H1 (cell line): Measurements from ENCODE around the gene SMYD3. TPM values are rescaled to one million over a fixed set of nuclear protein-coding genes. Genes with fewer than 3 reads are reported as not detected.

Experiments used
- CTCF ChIA-PET: fragments of 300-600 bp; sonication (Branson Sonifier 250); formaldehyde crosslinking; loops from one replicate; lab custom pipeline; 2021; ENCODE audit not compliant: partially characterized antibody; lab: Charles Lee
- POLR2A ChIA-PET: fragments of 300-600 bp; sonication (Branson Sonifier 250); formaldehyde crosslinking; loops from one replicate; lab custom pipeline; 2021; ENCODE audit warnings: inconsistent platforms; ENCODE audit not compliant: partially characterized antibody; lab: Charles Lee
- DNase-seq, 2 experiments: peaks; one replicate each; pipeline versions ENCODE4 v3.0.0 to v3.0.0-alpha.2; 2010 to 2022; ENCODE audit warnings: low spot score in 2 of 2, low read depth in 1 of 2, mixed read lengths in 1 of 2
- FAIRE-seq: peaks from 2 replicates; lab custom pipeline; 2011; peaks lifted over from hg19 to GRCh38; lab: Jason Lieb, UNC
- H2AFZ ChIP-seq: 2 replicates; pipeline ENCODE4 v1.8.1; 2012; ENCODE audit warnings: low read length, inconsistent platforms
- H2AK5ac ChIP-seq: 2 replicates; pipeline ENCODE4 v1.6.1; 2013; ENCODE audit warnings: low read depth, low read length
- H2BK120ac ChIP-seq: replicated peaks from 2 replicates; pipeline ENCODE3; 2013; ENCODE audit warnings: low read depth, low read length, inconsistent platforms
- H2BK12ac ChIP-seq: 2 replicates; pipeline ENCODE4 v1.6.1; 2013; ENCODE audit warnings: low read depth, low read length
- H2BK15ac ChIP-seq: 2 replicates; pipeline ENCODE4 v1.6.1; 2013; ENCODE audit warnings: low read length
- H2BK20ac ChIP-seq: 2 replicates; pipeline ENCODE4 v1.6.1; 2013; ENCODE audit warnings: low read length
- H2BK5ac ChIP-seq: 2 replicates; pipeline ENCODE4 v1.6.1; 2013; ENCODE audit warnings: low read depth, low read length
- H3K14ac ChIP-seq: 2 replicates; pipeline ENCODE4 v1.6.1; 2013; ENCODE audit warnings: inconsistent platforms; ENCODE audit not compliant: insufficient read length
- H3K18ac ChIP-seq: 2 replicates; pipeline ENCODE4 v1.6.1; 2013; ENCODE audit warnings: low read length; ENCODE audit errors: extremely low read depth
- H3K23ac ChIP-seq: 2 replicates; pipeline ENCODE4 v1.6.1; 2013; ENCODE audit warnings: inconsistent platforms; ENCODE audit not compliant: insufficient read length
- H3K23me2 ChIP-seq: 2 replicates; pipeline ENCODE4 v1.6.1; 2013; ENCODE audit warnings: low read depth, low read length
- H3K27ac ChIP-seq: 2 replicates; pipeline ENCODE4 v1.6.1; 2011; ENCODE audit warnings: low read depth, low read length, inconsistent platforms
- H3K27me3 ChIP-seq, 4 experiments: replicated peaks in 1 of 4; 1 replicate in 1 of 4; 2 replicates in 3 of 4; pipeline versions ENCODE4 v1.6.1 to v1.8.1; 2011 to 2013; ENCODE audit warnings: low read length in 3 of 4, mild to moderate bottlenecking in 3 of 4, inconsistent platforms in 2 of 4, mixed read lengths in 2 of 4, moderate library complexity in 1 of 4; ENCODE audit not compliant: control insufficient read depth in 3 of 4, insufficient read depth in 3 of 4; ENCODE audit errors: extremely low read depth in 1 of 4
- H3K36me3 ChIP-seq, 4 experiments: 2 replicates each; pipeline versions ENCODE4 v1.6.1 to v1.8.1; 2011 to 2013; ENCODE audit warnings: mild to moderate bottlenecking in 4 of 4, low read length in 3 of 4, moderate library complexity in 2 of 4, control low read depth in 1 of 4, inconsistent platforms in 1 of 4; ENCODE audit not compliant: insufficient read depth in 4 of 4, control insufficient read depth in 2 of 4
- H3K4ac ChIP-seq: replicated peaks from 2 replicates; pipeline ENCODE3; 2013; ENCODE audit warnings: low read length, low read depth, mixed read lengths, inconsistent platforms; ENCODE audit not compliant: insufficient read length
- H3K4me1 ChIP-seq, 4 experiments: replicated peaks in 1 of 4; 1 replicate in 1 of 4; 2 replicates in 3 of 4; pipeline versions ENCODE4 v1.6.1 to v1.8.1; 2011 to 2013; ENCODE audit warnings: low read length in 3 of 4, inconsistent platforms in 2 of 4, mixed read lengths in 1 of 4; ENCODE audit not compliant: insufficient read depth in 4 of 4, control insufficient read depth in 3 of 4
- H3K4me2 ChIP-seq, 2 experiments: 2 replicates each; pipeline versions ENCODE4 v1.6.1 to v1.8.1; 2011 to 2013; ENCODE audit warnings: low read depth in 2 of 2, low read length in 2 of 2, control low read depth in 1 of 2, inconsistent platforms in 1 of 2, mild to moderate bottlenecking in 1 of 2; ENCODE audit not compliant: insufficient read depth in 1 of 2
- H3K4me3 ChIP-seq, 4 experiments: fragments of 200-600, 300-600 bp in 1 of 4; sonication (generic), shearing (Covaris generic), sonication (Bioruptor Twin) in 1 of 4; 2 replicates each; pipeline versions ENCODE4 v1.5.1 to v1.8.1; 2011 to 2016; ENCODE audit warnings: low read length in 4 of 4, low read depth in 3 of 4, control low read depth in 2 of 4, inconsistent platforms in 2 of 4, mild to moderate bottlenecking in 2 of 4, mixed read lengths in 1 of 4, moderate library complexity in 1 of 4; ENCODE audit not compliant: insufficient read depth in 2 of 4; ENCODE audit errors: extremely low read depth in 1 of 4
- H3K56ac ChIP-seq: replicated peaks from 2 replicates; pipeline ENCODE3; 2013; ENCODE audit warnings: low read depth, mild to moderate bottlenecking, mixed read lengths, low read length, inconsistent platforms; ENCODE audit not compliant: insufficient read length
- H3K79me1 ChIP-seq: 2 replicates; pipeline ENCODE4 v1.6.1; 2013; ENCODE audit warnings: low read depth, low read length, control low read depth
- H3K79me2 ChIP-seq, 2 experiments: 2 replicates each; pipeline versions ENCODE4 v1.6.1 to v1.8.1; 2012 to 2013; ENCODE audit warnings: low read length in 2 of 2, mild to moderate bottlenecking in 2 of 2, inconsistent platforms in 1 of 2; ENCODE audit not compliant: insufficient read depth in 2 of 2, control insufficient read depth in 1 of 2
- H3K9ac ChIP-seq, 4 experiments: replicated peaks in 1 of 4; 1 replicate in 1 of 4; 2 replicates in 3 of 4; pipeline versions ENCODE4 v1.6.1 to v1.8.1; 2011 to 2013; ENCODE audit warnings: low read depth in 3 of 4, low read length in 3 of 4, control low read depth in 2 of 4, mild to moderate bottlenecking in 2 of 4, moderate library complexity in 2 of 4, inconsistent platforms in 1 of 4; ENCODE audit errors: extremely low read depth in 1 of 4
- H3K9me3 ChIP-seq, 2 experiments: 2 replicates each; pipeline versions ENCODE4 v1.6.1 to v1.8.1; 2012 to 2013; ENCODE audit warnings: mild to moderate bottlenecking in 2 of 2, moderate library complexity in 2 of 2, control low read depth in 1 of 2, inconsistent platforms in 1 of 2, low read depth in 1 of 2, low read length in 1 of 2, mixed read lengths in 1 of 2; ENCODE audit not compliant: insufficient read depth in 2 of 2
- H4K20me1 ChIP-seq, 2 experiments: replicated peaks in 1 of 2; 2 replicates each; pipeline versions ENCODE3 to v1.8.1; 2011 to 2013; ENCODE audit warnings: inconsistent platforms in 2 of 2, low read length in 2 of 2, mild to moderate bottlenecking in 1 of 2; ENCODE audit not compliant: insufficient read depth in 2 of 2, control insufficient read depth in 1 of 2
- H4K5ac ChIP-seq: 2 replicates; pipeline ENCODE4 v1.6.1; 2013; ENCODE audit warnings: low read length, low read depth, mixed read lengths, inconsistent platforms; ENCODE audit not compliant: insufficient read length
- H4K8ac ChIP-seq: 2 replicates; pipeline ENCODE4 v1.8.0; 2013; ENCODE audit warnings: mild to moderate bottlenecking, moderate library complexity, low read length, inconsistent platforms; ENCODE audit not compliant: insufficient read depth; ENCODE audit errors: extremely low read depth
- H4K91ac ChIP-seq: replicated peaks from 2 replicates; pipeline ENCODE3; 2013; ENCODE audit warnings: low read length, mixed read lengths, inconsistent platforms; ENCODE audit not compliant: insufficient read length
- ATF2 ChIP-seq: IDR thresholded peaks from 2 replicates; pipeline ENCODE4 v1.6.1; 2012; ENCODE audit warnings: low read length, inconsistent platforms
- BACH1 ChIP-seq: IDR thresholded peaks from 2 replicates; pipeline ENCODE4 v1.6.1; 2012; ENCODE audit warnings: low read length, improper control_type of control experiment
- BCL11A ChIP-seq, 2 experiments: IDR thresholded peaks; one replicate each; pipeline ENCODE4 v1.6.1; 2011; ENCODE audit warnings: low read depth in 2 of 2, low read length in 2 of 2, mild to moderate bottlenecking in 2 of 2
- BRCA1 ChIP-seq: IDR thresholded peaks from 2 replicates; pipeline ENCODE4 v1.6.1; 2012; ENCODE audit warnings: low read depth, low read length, improper control_type of control experiment
- GTF2F1 ChIP-seq: IDR thresholded peaks from 2 replicates; pipeline ENCODE4 v1.6.1; 2012; ENCODE audit warnings: low read depth, low read length, improper control_type of control experiment, borderline replicate concordance
- HDAC2 ChIP-seq, 2 experiments: fragments of 300-600 bp in 1 of 2; sonication (generic) in 1 of 2; IDR thresholded peaks; 2 replicates each; pipeline ENCODE4 v1.6.1; 2011 to 2012; ENCODE audit warnings: low read depth in 2 of 2, low read length in 2 of 2, mild to moderate bottlenecking in 2 of 2, moderate library complexity in 2 of 2, borderline replicate concordance in 1 of 2, inconsistent platforms in 1 of 2
- KDM5A ChIP-seq: fragments of 200-600 bp; IDR thresholded peaks from 2 replicates; pipeline ENCODE4 v1.7.1; 2012; ENCODE audit warnings: mild to moderate bottlenecking, low read length, inconsistent platforms, mixed read lengths
- SAP30 ChIP-seq: fragments of 300-600 bp; sonication (generic); IDR thresholded peaks from 2 replicates; pipeline ENCODE4 v1.7.1; 2012; ENCODE audit warnings: low read length, moderate library complexity, mild to moderate bottlenecking, inconsistent platforms; ENCODE audit not compliant: insufficient read depth, insufficient replicate concordance
- SIN3A ChIP-seq, 2 experiments: IDR thresholded peaks in 1 of 2; conservative IDR thresholded peaks in 1 of 2; 2 replicates each; pipeline ENCODE4 v1.6.1; 2011 to 2012; ENCODE audit warnings: low read length in 2 of 2, improper control_type of control experiment in 1 of 2, low read depth in 1 of 2, mild to moderate bottlenecking in 1 of 2
- SIX5 ChIP-seq: IDR thresholded peaks from 2 replicates; pipeline ENCODE4 v1.6.1; 2011; ENCODE audit warnings: mild to moderate bottlenecking, low read depth, low read length
- SP1 ChIP-seq: IDR thresholded peaks from 2 replicates; pipeline ENCODE4 v1.6.1; 2011; ENCODE audit warnings: low read depth, low read length
- TCF12 ChIP-seq: IDR thresholded peaks from 2 replicates; pipeline ENCODE4 v1.6.1; 2011; ENCODE audit warnings: low read depth, mild to moderate bottlenecking, low read length
- ZNF274 ChIP-seq: IDR thresholded peaks from 2 replicates; pipeline ENCODE4 v1.7.0; 2012; ENCODE audit warnings: low read length, borderline replicate concordance; ENCODE audit errors: extremely low read depth
- WGBS, 2 experiments: shearing (Covaris generic) in 1 of 2; methylation state at CpG; one replicate each; pipeline versions ENCODE4 v1.1.6 to v1.1.7; 2013 to 2015; ENCODE audit warnings: low lambda C conversion rate in 2 of 2, mixed read lengths in 2 of 2, inconsistent platforms in 1 of 2, low coverage in 1 of 2, missing lambda C conversion rate in 1 of 2; ENCODE audit not compliant: insufficient replicate concordance in 2 of 2, insufficient coverage in 1 of 2, insufficient read length in 1 of 2; ENCODE audit errors: extremely low coverage in 1 of 2, missing lambda C conversion rate in 1 of 2; 5-methylcytosine and 5-hydroxymethylcytosine counted together
- polyA plus RNA-seq, 7 experiments: library from polyadenylated mRNA; depleted of rRNA in 3 of 7; stranded (reverse) in 5 of 7; unstranded in 2 of 7; fragments of >200 nt in 5 of 7; fragments of 200-250 nt in 2 of 7; gene quantifications; 1 replicate in 5 of 7; 2 replicates in 1 of 7; 4 replicates in 1 of 7; pipeline versions ENCODE4 v1.2.1 to v1.2.3, GENCODE V29; 2011 to 2013; ENCODE audit warnings: missing spikeins in 2 of 7, mixed read lengths in 2 of 7
- total RNA-seq: library from RNA; stranded (reverse); fragmentation: NEBNext Ultra II Directional; extraction: Animal tissue kit (Norgen Biotek cat#: 25700); gene quantifications from 2 replicates; pipeline ENCODE4 v1.2.1, GENCODE V29; 2021

The SMYD3 gene
- total and polyA plus RNA-seq, 2 of the 8 experiments (the other 6 are each of a cell fraction or from before 2014, with no cell fraction given) = 17.3 to 25.4 TPM

DNA sequence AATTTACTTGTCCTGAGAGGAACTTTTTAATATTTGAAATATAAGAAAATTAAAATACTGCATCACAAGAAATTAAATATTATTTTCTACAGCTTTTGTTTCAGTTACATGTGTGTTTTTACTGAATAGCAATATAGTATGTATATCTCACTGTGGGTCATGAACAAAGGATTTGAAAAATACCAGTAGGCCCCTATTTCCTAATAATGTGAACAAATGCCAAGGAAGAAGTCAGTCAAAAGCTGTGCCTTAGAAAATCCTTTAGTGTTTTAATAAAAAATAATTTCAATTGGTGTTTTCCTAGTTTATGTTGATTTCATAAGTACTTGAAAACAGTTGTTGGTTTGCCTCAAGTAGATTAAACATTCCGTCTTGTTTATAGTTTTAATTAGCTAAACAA, 46.7 kb downstream of the SMYD3 start:
- WGBS, 2 experiments = 84% methylated on average over 1 of the region's 1 CpG; no CpG with 5 or more reads in 1 of the 2 experiments
- H4K8ac ChIP-seq = no peak overlapping the region
- CTCF ChIA-PET = interaction anchor here (1.7 kb wide), 1 partner anchor 9 kb away, joined by 8 read pairs; no protein-coding TSS in a partner anchor
- H3K4ac ChIP-seq = no peak overlapping the region
- no peak overlapping the region for H2BK20ac ChIP-seq
- H2AFZ ChIP-seq = no peak overlapping the region
- H3K4me2 ChIP-seq = no peak overlapping the region
- H3K4me1 ChIP-seq = no peaks in the 10 kb centered on the region
- H3K4me3 ChIP-seq = no peak overlapping the region
- H3K9me3 ChIP-seq = no peaks in the 10 kb centered on the region
- no peak overlapping the region for H3K14ac ChIP-seq
- H2BK12ac ChIP-seq = no peak overlapping the region
- H4K20me1 ChIP-seq = no peaks in the 10 kb centered on the region
- H2BK120ac ChIP-seq = no peak overlapping the region
- no peak overlapping the region for H4K91ac ChIP-seq
- no peak overlapping the region for H3K56ac ChIP-seq
- H3K27me3 ChIP-seq = no peaks in the 10 kb centered on the region
- peaks cover 2% of the 10 kb centered on the region for H3K79me1 ChIP-seq
- no peak overlapping the region for H2BK15ac ChIP-seq
- DNase-seq = no peak
- no peaks in the 10 kb centered on the region for H3K23me2 ChIP-seq
- H2AK5ac ChIP-seq = no peak overlapping the region
- H3K23ac ChIP-seq = no peak overlapping the region
- no peaks in the 10 kb centered on the region for H3K79me2 ChIP-seq
- FAIRE-seq = no peak
- no peak overlapping the region for H3K27ac ChIP-seq
- no peak overlapping the region for H2BK5ac ChIP-seq
- H4K5ac ChIP-seq = no peak overlapping the region
- H3K36me3 ChIP-seq = no peaks in the 10 kb centered on the region
- H3K9ac ChIP-seq = no peak overlapping the region
- H3K18ac ChIP-seq = no peak overlapping the region
- POLR2A ChIA-PET = no interaction called here
- TF ChIP-seq BACH1 (no peak), ATF2 (no peak), ZNF274 (no peak), SIX5 (no peak), SP1 (no peak), HDAC2 (IDR thresholded peaks at IDR 0.05; ENCODE audit: borderline replicate concordance in 1 of 2, low read depth in 2 of 2, low read length in 2 of 2) (no peak), SIN3A (conservative IDR thresholded peaks at IDR 0.05 in 1 of 2, IDR thresholded peaks at IDR 0.05 in 1 of 2; ENCODE audit: low read depth in 1 of 2, low read length in 2 of 2) (no peak), TCF12 (no peak), BRCA1 (no peak), GTF2F1 (no peak), SAP30 (no peak), KDM5A (no peak), BCL11A (IDR thresholded peaks at IDR 0.05; ENCODE audit: low read depth in 2 of 2, low read length in 2 of 2) (no peak)
